HEK293 (cell line): ENCODE data around the gene GSTM5.
"Not testable (repeated sequence)": the region's sequence is repeated elsewhere in the genome, so short reads cannot be mapped to it uniquely, and the experiment has no call there.

Experiments used
- CTCF ChIA-PET: fragments of 350-600 bp; formaldehyde crosslinking; extraction: SDS; loops from one replicate; lab custom pipeline; 2021; ENCODE audit warnings: antibody characterized with exemption; lab: Yijun Ruan, JAX
- POLR2A ChIA-PET: fragments of 300-600 bp; formaldehyde crosslinking; extraction: SDS; loops from one replicate; lab custom pipeline; 2020; ENCODE audit warnings: antibody characterized with exemption, inconsistent platforms; lab: Yijun Ruan, JAX
- H3K27ac ChIP-seq: fragments of 200-500 bp; sonication (Bioruptor generic); 2 replicates; pipeline ENCODE4 v1.5.1; 2014; ENCODE audit warnings: low read depth, low read length, control low read depth, inconsistent platforms; ENCODE audit errors: extremely low read depth
- H3K36me3 ChIP-seq, 2 experiments: fragments of 200-500 bp in 1 of 2; sonication (Bioruptor generic) in 1 of 2; 1 replicate in 1 of 2; 2 replicates in 1 of 2; pipeline ENCODE4 v1.5.1; 2014 to 2017; ENCODE audit warnings: inconsistent platforms in 2 of 2, low read length in 2 of 2; ENCODE audit not compliant: control insufficient read depth in 2 of 2, insufficient read depth in 1 of 2
- H3K4me1 ChIP-seq: fragments of 200-500 bp; sonication (Bioruptor generic); 2 replicates; pipeline ENCODE4 v1.5.1; 2014; ENCODE audit warnings: mild to moderate bottlenecking, low read length, inconsistent platforms; ENCODE audit not compliant: control insufficient read depth, insufficient read depth
- H3K4me3 ChIP-seq: 2 replicates; pipeline ENCODE4 v1.5.1; 2011; ENCODE audit warnings: low read depth, mild to moderate bottlenecking, control low read depth, low read length, moderate library complexity
- H3K9me3 ChIP-seq: fragments of 200-500 bp; sonication (Bioruptor generic); 2 replicates; pipeline ENCODE4 v1.5.1; 2014; ENCODE audit warnings: low read depth, low read length, inconsistent platforms; ENCODE audit not compliant: control insufficient read depth, insufficient read depth
- ELK4 ChIP-seq: IDR thresholded peaks from 2 replicates; pipeline ENCODE4 v1.6.1; 2011; ENCODE audit warnings: mild to moderate bottlenecking, low read depth, low read length, borderline replicate concordance
- FEZF1 ChIP-seq: fragments of 450-650 bp; formaldehyde crosslinking; IDR thresholded peaks from 2 replicates; pipeline ENCODE4 v1.5.1; 2016; ENCODE audit warnings: missing biosample characterization, missing genetic modification characterization
- MYNN ChIP-seq: fragments of 450-650 bp; formaldehyde crosslinking; IDR thresholded peaks from 2 replicates; pipeline ENCODE4 v1.5.1; 2016; ENCODE audit warnings: missing biosample characterization, missing genetic modification characterization, borderline replicate concordance
- MZF1 ChIP-seq: fragments of 450-650 bp; formaldehyde crosslinking; IDR thresholded peaks from 2 replicates; pipeline ENCODE4 v1.5.1; 2017; ENCODE audit warnings: missing biosample characterization, missing genetic modification characterization, borderline replicate concordance
- SCRT2 ChIP-seq: fragments of 450-650 bp; formaldehyde crosslinking; IDR thresholded peaks from 2 replicates; pipeline ENCODE4 v1.5.1; 2016; ENCODE audit warnings: missing biosample characterization, missing genetic modification characterization
- ZNF121 ChIP-seq: fragments of 450-650 bp; formaldehyde crosslinking; IDR thresholded peaks from 2 replicates; pipeline ENCODE4 v1.5.1; 2016; ENCODE audit warnings: missing biosample characterization, missing genetic modification characterization
- ZSCAN30 ChIP-seq: fragments of 450-650 bp; IDR thresholded peaks from 2 replicates; pipeline ENCODE4 v1.5.1; 2018; ENCODE audit warnings: missing biosample characterization, mild to moderate bottlenecking, missing genetic modification characterization, moderate library complexity

The GSTM5 gene

DNA sequence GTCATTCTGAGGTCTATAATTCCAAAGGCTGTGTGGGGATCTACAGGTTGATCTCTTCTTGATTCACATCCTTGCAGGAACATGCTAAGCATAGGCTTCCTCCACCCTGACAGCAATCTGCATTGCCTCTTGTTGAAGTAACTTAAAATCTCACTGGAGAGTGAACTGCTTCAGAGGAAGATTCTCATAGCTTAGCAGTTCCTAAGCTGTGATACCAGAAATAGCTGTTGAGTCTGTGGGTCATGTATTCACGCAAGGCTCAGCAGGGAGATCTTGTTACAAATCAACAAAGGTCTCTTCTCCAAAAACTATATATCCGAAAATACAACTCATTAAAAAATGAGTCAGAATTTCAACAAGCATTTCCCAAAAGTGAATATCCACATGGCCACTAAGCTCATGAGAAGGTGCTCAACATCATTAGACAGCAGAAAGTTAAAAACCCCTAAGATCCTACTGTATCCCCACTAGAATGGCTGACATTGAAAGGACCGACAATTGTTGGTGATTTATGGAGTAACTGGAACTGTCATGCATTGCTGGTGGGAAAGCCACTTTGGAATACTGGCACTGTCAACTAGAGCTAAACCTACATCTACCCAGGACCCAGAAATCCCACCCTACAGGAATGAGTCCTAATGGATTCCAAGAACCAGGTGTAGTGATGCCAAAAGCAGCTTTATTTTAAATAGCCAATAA lies 35.2 kb upstream of the GSTM5 start:
- peak; percentile 29; the same call in 1 of the 2 replicates for TF ChIP-seq SCRT2 (tag by site-specific recombination)
- CTCF ChIA-PET: interaction anchor here (0.8 kb wide), 1 partner anchor 22 kb away, joined by 3 read pairs; no protein-coding TSS in a partner anchor
- H3K4me3 ChIP-seq, H3K27ac ChIP-seq, H3K9me3 ChIP-seq, H3K4me1 ChIP-seq, H3K36me3 ChIP-seq, POLR2A ChIA-PET: not testable (repeated sequence)

- TF ChIP-seq ZSCAN30 (tag by site-specific recombination) (no peak), ZNF121 (tag by site-specific recombination) (no peak), MYNN (tag by site-specific recombination) (no peak), FEZF1 (tag by site-specific recombination) (no peak), MZF1 (tag by site-specific recombination) (no peak), ELK4 (no peak)
- H3K27ac ChIP-seq: no peak overlapping the region
- no peaks in the 10 kb centered on the region for H3K4me1 ChIP-seq
- no peak overlapping the region for H3K4me3 ChIP-seq
- POLR2A ChIA-PET: no interaction called here
- no peaks in the 10 kb centered on the region for H3K36me3 ChIP-seq
- CTCF ChIA-PET: interaction anchor here (0.8 kb wide), 1 partner anchor 23 kb away, joined by 3 read pairs; no protein-coding TSS in a partner anchor
- H3K9me3 ChIP-seq: no peaks in the 10 kb centered on the region
Measured at GRCh38 chr1:109677459-109677858, 34.6 kb upstream of the GSTM5 start.

- H3K4me1 ChIP-seq, H3K4me3 ChIP-seq, H3K9me3 ChIP-seq, CTCF ChIA-PET, H3K27ac ChIP-seq, POLR2A ChIA-PET, H3K36me3 ChIP-seq: not testable (repeated sequence)
Measured at GRCh38 chr1:109678637-109679036, 33.4 kb upstream of the GSTM5 start.

DNA sequence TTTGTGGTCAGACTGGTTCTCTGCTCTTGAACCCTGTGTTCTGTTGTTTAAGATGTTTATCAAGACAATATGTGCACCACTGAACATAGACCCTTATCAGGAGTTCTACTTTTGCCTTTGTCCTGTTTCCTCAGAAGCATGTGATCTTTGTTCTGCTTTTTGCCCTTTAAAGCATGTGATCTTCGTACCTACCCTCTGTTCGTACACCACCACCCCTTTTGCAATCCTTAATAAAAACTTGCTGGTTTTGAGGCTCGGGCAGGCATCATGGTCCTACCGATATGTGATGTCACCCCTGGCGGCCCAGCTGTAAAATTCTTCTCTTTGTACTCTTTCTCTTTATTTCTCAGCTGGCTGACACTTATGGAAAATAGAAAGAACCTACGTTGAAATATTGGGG lies 27.3 kb upstream of the GSTM5 start:
- H3K4me3 ChIP-seq, CTCF ChIA-PET, H3K36me3 ChIP-seq, H3K4me1 ChIP-seq, H3K27ac ChIP-seq, H3K9me3 ChIP-seq, POLR2A ChIA-PET: not testable (repeated sequence)

DNA sequence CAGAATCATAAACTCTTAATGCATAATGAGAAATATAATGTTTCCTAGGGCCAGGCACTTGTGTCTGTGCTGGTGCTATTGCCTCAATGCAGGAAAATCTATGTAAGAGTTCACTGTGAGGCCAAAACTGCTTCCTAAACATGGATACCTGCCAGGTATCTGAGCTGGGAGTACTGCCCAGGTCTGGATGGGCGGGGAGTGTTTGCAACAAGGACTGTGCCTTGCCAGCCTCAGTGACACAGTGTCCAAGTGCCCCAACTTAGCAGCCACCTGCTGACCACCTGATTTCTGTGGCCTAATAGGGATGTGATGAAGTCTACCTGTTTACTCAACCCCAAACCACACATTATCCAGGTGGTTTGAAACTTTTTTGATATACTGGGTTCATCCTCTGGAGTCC lies 26.7 kb upstream of the GSTM5 start:
- POLR2A ChIA-PET, H3K4me1 ChIP-seq, H3K27ac ChIP-seq, H3K9me3 ChIP-seq, H3K4me3 ChIP-seq, CTCF ChIA-PET, H3K36me3 ChIP-seq: not testable (repeated sequence)

GRCh38 chr1:109685890-109686289 lies 26.2 kb upstream of the GSTM5 start:
- CTCF ChIA-PET, H3K4me3 ChIP-seq, H3K9me3 ChIP-seq, H3K36me3 ChIP-seq, POLR2A ChIA-PET, H3K27ac ChIP-seq, H3K4me1 ChIP-seq: not testable (repeated sequence)

DNA sequence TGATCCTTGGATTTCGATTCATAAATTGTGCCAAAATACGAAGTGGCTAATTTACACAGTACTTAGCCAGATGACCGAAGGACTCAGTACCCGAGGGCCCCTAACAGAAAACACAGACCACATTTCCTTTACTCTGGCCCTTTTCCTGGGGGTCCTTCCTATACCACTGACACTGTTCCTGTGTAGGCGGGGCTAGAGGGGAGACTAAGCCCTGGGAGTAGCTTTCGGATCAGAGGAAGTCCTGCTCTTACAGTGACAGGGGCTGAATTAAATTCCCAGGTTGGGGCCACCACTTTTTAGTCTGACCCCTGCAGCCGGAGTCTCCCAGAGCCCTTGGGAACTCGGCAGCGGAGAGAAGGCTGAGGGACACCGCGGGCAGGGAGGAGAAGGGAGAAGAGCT lies 24.9 kb upstream of the GSTM5 start:
- CTCF ChIA-PET, H3K36me3 ChIP-seq, H3K9me3 ChIP-seq, H3K27ac ChIP-seq, H3K4me1 ChIP-seq, POLR2A ChIA-PET, H3K4me3 ChIP-seq: not testable (repeated sequence)
